Body of pancreas (tissue), 4 donors: ENCODE measurements around the gene PLXNC1. TPM values are rescaled to one million over a fixed set of nuclear protein-coding genes. Genes with fewer than 3 reads are reported as not detected.

Experiments used
- ATAC-seq: fragments of 150-250 bp; one replicate; pipeline ENCODE4 v1.9.1; 2016
- DNase-seq, 4 donors: peaks; one replicate each; pipeline ENCODE4 v3.0.0-alpha.2; 2019
- H3K27ac ChIP-seq, 4 donors: fragments of 200-600 bp; sonication (generic); 1 replicate in 3 of 4; 2 replicates in 1 of 4; pipeline versions ENCODE4 v1.5.1 to v1.6.1; 2016 to 2019; ENCODE audit warnings: mild to moderate bottlenecking in 1 of 4, mixed read lengths in 1 of 4, moderate library complexity in 1 of 4
- H3K27me3 ChIP-seq, 2 donors: fragments of 200-600 bp; sonication (generic); one replicate each; pipeline ENCODE4 v1.6.0; 2016; ENCODE audit warnings: mild to moderate bottlenecking in 1 of 2
- H3K36me3 ChIP-seq, 2 donors: fragments of 200-600 bp; sonication (generic); replicated peaks in 1 of 2; 2 replicates each; pipeline ENCODE4 v1.5.1; 2016; ENCODE audit warnings: low read depth in 2 of 2; ENCODE audit not compliant: insufficient read depth in 1 of 2
- H3K4me1 ChIP-seq: fragments of 200-600 bp; sonication (generic); one replicate; pipeline ENCODE4 v1.6.0; 2016
- H3K4me3 ChIP-seq, 2 donors: fragments of 200-600 bp; sonication (generic); 1 replicate in 1 of 2; 2 replicates in 1 of 2; pipeline ENCODE4 v1.5.1; 2016 to 2019
- H3K9me3 ChIP-seq, 3 donors: fragments of 200-600 bp; sonication (generic); 1 replicate in 2 of 3; 2 replicates in 1 of 3; pipeline ENCODE4 v1.5.1; 2016
- CTCF ChIP-seq, 7 experiments: fragments of 450-650 bp in 4 of 7; fragments of 200-600 bp in 3 of 7; sonication (generic) in 3 of 7; IDR thresholded peaks; one replicate each; pipeline ENCODE4 v1.5.1; 2016 to 2019; ENCODE audit warnings: antibody characterized with exemption in 7 of 7
- POLR2A ChIP-seq, 3 donors: fragments of 450-650 bp; IDR thresholded peaks; one replicate each; pipeline ENCODE4 v1.6.1; 2016; ENCODE audit warnings: antibody characterized with exemption in 3 of 3, mild to moderate bottlenecking in 2 of 3
- WGBS, 2 donors: methylation state at CpG; one replicate each; pipeline ENCODE4 v1.1.5; 2017; 5-methylcytosine and 5-hydroxymethylcytosine counted together
- intact Hi-C: fragments of 100-400 bp; cut with DNase I; formaldehyde crosslinking; loops from one replicate; pipeline ENCODE4 v1.15.1; 2023
- total RNA-seq, 2 donors: library from RNA; depleted of rRNA; stranded (reverse); fragments of >200 nt; gene quantifications; one replicate each; pipeline ENCODE4 v1.1.0, GENCODE V29; 2016

The PLXNC1 gene
- total RNA-seq, 2 donors from 2014 or later = 3.9 to 4.9 TPM

DNA sequence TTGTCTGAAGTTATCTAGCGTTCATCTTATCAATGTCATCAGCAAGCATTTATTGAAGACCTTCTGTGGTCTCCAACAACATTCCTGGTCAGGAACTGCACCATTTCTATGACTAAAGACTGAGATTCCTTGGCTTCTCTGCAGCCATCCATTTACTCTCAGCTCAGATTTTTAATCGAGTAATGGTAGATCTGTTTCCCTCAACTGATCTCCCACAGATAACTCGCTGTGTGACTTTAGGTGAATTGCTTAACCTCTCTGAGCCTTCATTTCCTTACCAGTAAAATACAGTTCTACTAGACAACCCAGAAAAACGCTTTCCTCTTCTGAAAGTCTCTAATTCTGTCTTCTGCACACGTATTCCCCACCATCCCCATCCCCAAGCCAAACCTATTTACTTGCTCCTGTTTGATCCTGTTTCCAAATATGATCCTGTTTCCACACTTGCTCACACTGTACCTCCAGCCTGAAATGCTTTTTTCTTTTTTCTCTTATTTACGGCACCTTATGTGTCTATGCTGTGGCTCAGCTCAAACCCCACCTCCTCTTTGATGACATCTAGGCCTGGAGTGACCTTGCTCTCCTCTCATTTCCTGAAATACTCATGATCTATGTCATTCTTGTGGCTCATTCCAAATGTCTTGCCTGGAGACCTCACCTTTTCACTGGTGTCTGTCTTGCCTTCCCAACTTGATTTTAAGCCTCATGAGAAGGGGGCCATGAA lies 21.8 kb downstream of the PLXNC1 start:
- Histone ChIP-seq H3K4me3 (no peak overlapping the region), H3K27ac (no peak overlapping the region), H3K4me1 (no peaks in the 10 kb centered on the region), H3K36me3 (no peaks in the 10 kb centered on the region), H3K27me3 (no peaks in the 10 kb centered on the region), H3K9me3 (no peaks in the 10 kb centered on the region)
- ATAC-seq (no peak), DNase-seq (no peak)
- intact Hi-C loops = no loop called here
- no peak for TF ChIP-seq CTCF (IDR thresholded peaks at IDR 0.05)
- 42 to 57% methylated on average over 6 of the region's 6 CpGs for WGBS, 2 donors

GRCh38 chr12:94170690-94171594 lies 22.6 kb downstream of the PLXNC1 start:
- Histone ChIP-seq H3K36me3 (no peaks in the 10 kb centered on the region), H3K27ac (no peak overlapping the region), H3K27me3 (no peaks in the 10 kb centered on the region), H3K4me1 (no peaks in the 10 kb centered on the region), H3K4me3 (no peak overlapping the region), H3K9me3 (no peaks in the 10 kb centered on the region)
- ATAC-seq (no peak), DNase-seq (peak in 1 of 4 donors; percentile 71)
- intact Hi-C loops = no loop called here
- TF ChIP-seq CTCF (IDR thresholded peaks at IDR 0.05) (no peak), POLR2A (IDR thresholded peaks at IDR 0.05) (no peak)
- 71 to 75% methylated on average over 14 of the region's 14 CpGs for WGBS, 2 donors

DNA sequence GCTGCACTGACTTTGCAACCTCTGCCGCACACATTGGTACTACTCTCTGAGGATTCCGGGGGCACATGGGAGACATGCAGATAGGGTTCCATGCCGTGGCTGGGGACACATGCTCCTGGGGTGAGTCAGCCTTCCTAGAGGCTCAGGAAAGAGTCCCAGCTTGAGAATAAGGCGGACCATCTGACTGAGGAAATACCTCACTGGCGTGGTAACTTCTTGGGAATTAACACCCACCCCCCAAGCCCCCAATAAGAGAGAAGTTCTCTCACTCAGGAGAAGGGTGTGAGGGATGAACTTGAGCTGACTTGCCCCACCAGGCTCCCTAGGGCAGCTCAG lies 23.2 kb downstream of the PLXNC1 start:
- no peaks in the 10 kb centered on the region for H3K27me3 ChIP-seq
- DNase-seq (no peak), ATAC-seq (no peak)
- no peak overlapping the region for H3K4me3 ChIP-seq
- WGBS, 2 donors = 84 to 86% methylated on average over 4 to 5 of the region's 5 CpGs
- peak overlapping the region in 1 of 4 donors; percentile 49 for H3K27ac ChIP-seq
- H3K4me1 ChIP-seq = no peaks in the 10 kb centered on the region
- no peak for TF ChIP-seq POLR2A (IDR thresholded peaks at IDR 0.05)
- TF ChIP-seq CTCF (IDR thresholded peaks at IDR 0.05) = no peak
- intact Hi-C loops = no loop called here
- H3K36me3 ChIP-seq = no peaks in the 10 kb centered on the region
- H3K9me3 ChIP-seq = no peaks in the 10 kb centered on the region

DNA sequence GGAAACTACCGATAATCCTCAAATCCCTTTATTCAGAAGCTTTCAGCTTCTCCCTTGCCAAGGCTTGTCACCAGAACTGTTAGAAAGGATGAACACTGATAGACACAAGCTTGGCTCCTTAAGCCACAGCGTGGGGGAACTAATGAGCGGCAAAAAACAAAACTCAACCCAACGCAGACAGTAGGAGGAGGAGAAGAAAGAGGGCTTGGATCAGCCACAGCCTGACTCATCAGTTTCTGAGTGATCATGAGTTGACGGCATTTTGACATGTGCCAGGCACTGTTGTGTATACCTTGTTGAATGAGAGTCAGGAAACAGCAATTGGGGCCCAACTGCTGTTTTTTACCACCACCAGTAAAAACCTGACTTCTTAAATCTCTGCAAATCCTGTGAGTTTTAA lies 23.7 kb downstream of the PLXNC1 start:
- no peak for TF ChIP-seq POLR2A (IDR thresholded peaks at IDR 0.05)
- no peak for TF ChIP-seq CTCF (IDR thresholded peaks at IDR 0.05)
- Histone ChIP-seq H3K4me1 (no peaks in the 10 kb centered on the region), H3K4me3 (no peak overlapping the region), H3K27ac (peak overlapping the region in 1 of 4 donors; percentile 49), H3K36me3 (no peaks in the 10 kb centered on the region), H3K27me3 (no peaks in the 10 kb centered on the region), H3K9me3 (no peaks in the 10 kb centered on the region)
- ATAC-seq (no peak), DNase-seq (peak in 1 of 4 donors; percentile 46)
- intact Hi-C loops = no loop called here
- 62 to 74% methylated on average over 5 of the region's 5 CpGs for WGBS, 2 donors
